Esophagus squamous epithelium (tissue), 5 donors: ENCODE results near the gene PCDHGA7. TPM values are rescaled to one million over a fixed set of nuclear protein-coding genes. Genes with fewer than 3 reads are reported as not detected.
"Not testable (repeated sequence)": the region's sequence is repeated elsewhere in the genome, so short reads cannot be mapped to it uniquely, and the experiment has no call there.

Source experiments
- DNase-seq: peaks from one replicate; lab custom pipeline; 2025; lab: John Stamatoyannopoulos, UW
- H3K27ac ChIP-seq, 4 donors: fragments of 200-600 bp; sonication (generic); one replicate each; pipeline ENCODE4 v1.5.1; 2016 to 2019; ENCODE audit warnings: mild to moderate bottlenecking in 1 of 4
- H3K27me3 ChIP-seq, 4 donors: fragments of 200-600 bp; sonication (generic); 1 replicate in 3 of 4; 2 replicates in 1 of 4; pipeline versions ENCODE4 v1.5.1 to v1.6.0; 2017 to 2021; ENCODE audit warnings: antibody characterized with exemption in 1 of 4
- H3K36me3 ChIP-seq, 3 donors: fragments of 200-600 bp; sonication (generic); one replicate each; pipeline ENCODE4 v1.5.1; 2016 to 2019
- H3K4me1 ChIP-seq, 3 donors: fragments of 200-600 bp; sonication (generic); one replicate each; pipeline ENCODE4 v1.5.1; 2017 to 2019
- H3K4me3 ChIP-seq, 4 donors: fragments of 200-600 bp; sonication (generic); 1 replicate in 3 of 4; 2 replicates in 1 of 4; pipeline ENCODE4 v1.5.1; 2016 to 2019; ENCODE audit warnings: mild to moderate bottlenecking in 2 of 4, moderate library complexity in 1 of 4
- H3K9me3 ChIP-seq, 3 donors: fragments of 200-600 bp; sonication (generic); one replicate each; pipeline ENCODE4 v1.5.1; 2016 to 2019
- CTCF ChIP-seq, 6 experiments: fragments of 450-650 bp in 4 of 6; fragments of 200-600 bp in 2 of 6; sonication (generic) in 2 of 6; IDR thresholded peaks; one replicate each; pipeline ENCODE4 v1.5.1; 2016 to 2019; ENCODE audit warnings: antibody characterized with exemption in 6 of 6, mild to moderate bottlenecking in 4 of 6, moderate library complexity in 4 of 6
- POLR2A ChIP-seq, 4 donors: fragments of 450-650 bp; IDR thresholded peaks; one replicate each; pipeline ENCODE4 v1.6.1; 2017; ENCODE audit warnings: antibody characterized with exemption in 4 of 4, mild to moderate bottlenecking in 4 of 4, moderate library complexity in 3 of 4
- WGBS, 2 donors: methylation state at CpG; one replicate each; pipeline ENCODE4 v1.1.5; 2018; 5-methylcytosine and 5-hydroxymethylcytosine counted together
- intact Hi-C: fragments of 100-400 bp; cut with DNase I; formaldehyde crosslinking; loops from one replicate; pipeline ENCODE4 v1.15.0; 2022
- total RNA-seq, 4 donors: library from RNA; depleted of rRNA; stranded (reverse); fragments of >200 nt; gene quantifications; one replicate each; pipeline ENCODE4 v1.1.0, GENCODE V29; 2016
- donor health status: DM: yes; HTN: yes; CAD: no.

The PCDHGA7 gene
- 1 to 10 TPM in 3 of 4 donors, under 1 TPM in 1; 0.32 to 3.2 (median 2.5) TPM for total RNA-seq

- Histone ChIP-seq H3K27ac (no peak within 1 kb of the TSS), H3K4me3 (peak within 1 kb of the TSS; percentile 7 to 51 (median 28)), H3K9me3 (peaks cover 0 to 92% (median 79%) of the 10 kb centered on the region in 3 donors), H3K36me3 (peaks cover 0 to 4% (median 0%) of the 10 kb centered on the region in 3 donors), H3K4me1 (no peaks in the 10 kb centered on the region), H3K27me3 (peaks cover 0 to 16% (median 0%) of the 10 kb centered on the region in 4 donors)
- no peak for DNase-seq
- TF ChIP-seq POLR2A (IDR thresholded peaks at IDR 0.05): no peak
- TF ChIP-seq CTCF (IDR thresholded peaks at IDR 0.05): peak in 2 of 6 experiments; percentile 11 to 14
- intact Hi-C loops: no loop called here
- WGBS, 2 donors: 23 to 44% methylated on average over 22 to 24 of the region's 37 CpGs
Measured at GRCh38 chr5:141382469-141383294, at the start of gene PCDHGA7. Gene PCDHGA7 (plus strand): TSS chr5:141382742. CDS start chr5:141382900, 158 bp downstream.

- H3K36me3 ChIP-seq: no peaks in the 10 kb centered on the region
- H3K27me3 ChIP-seq: peaks cover 0 to 63% (median 0%) of the 10 kb centered on the region in 4 donors
- peaks cover 0 to 70% (median 47%) of the 10 kb centered on the region in 3 donors for H3K9me3 ChIP-seq
- H3K4me3 ChIP-seq: peak within 1 kb of the TSS in 3 of 4 donors; percentile 22 to 46 (median 34)
- TF ChIP-seq POLR2A (IDR thresholded peaks at IDR 0.05) (no peak), CTCF (IDR thresholded peaks at IDR 0.05) (peak in 4 of 6 experiments; percentile 10 to 40 (median 18))
- intact Hi-C loops: no loop called here
- H3K4me1 ChIP-seq: peaks cover 0 to 7% (median 0%) of the 10 kb centered on the region in 3 donors
- no peak within 1 kb of the TSS for H3K27ac ChIP-seq
- no peak for DNase-seq
- 27 to 28% methylated on average over 18 to 24 of the region's 27 CpGs for WGBS, 2 donors
Measured at GRCh38 chr5:141338538-141339306, 43.8 kb upstream of the PCDHGA7 start, which contains the start of gene PCDHGA2. Gene PCDHGA2 (plus strand): TSS chr5:141338760.

GRCh38 chr5:141340781-141341354 is 41.7 kb upstream of the PCDHGA7 start:
- H3K4me1 ChIP-seq, intact Hi-C loops, H3K27ac ChIP-seq, DNase-seq, H3K4me3 ChIP-seq, H3K36me3 ChIP-seq: not testable (repeated sequence)
- peaks cover 0 to 64% (median 0%) of the 10 kb centered on the region in 4 donors for H3K27me3 ChIP-seq
- WGBS, 2 donors: 85 to 87% methylated on average over 7 to 13 of the region's 45 CpGs
- H3K9me3 ChIP-seq: peaks cover 0 to 79% (median 55%) of the 10 kb centered on the region in 3 donors

- WGBS, 2 donors: 20 to 50% methylated on average over 1 of the region's 1 CpG
- Histone ChIP-seq H3K9me3 (peaks cover 0 to 94% (median 64%) of the 10 kb centered on the region in 3 donors), H3K27me3 (peaks cover 0 to 68% (median 0%) of the 10 kb centered on the region in 4 donors), H3K27ac (no peak overlapping the region), H3K4me1 (peaks cover 0 to 7% (median 0%) of the 10 kb centered on the region in 3 donors), H3K36me3 (no peaks in the 10 kb centered on the region), H3K4me3 (no peak overlapping the region)
- DNase-seq: no peak
- intact Hi-C loops: no loop called here
- TF ChIP-seq CTCF (IDR thresholded peaks at IDR 0.05) (no peak), POLR2A (IDR thresholded peaks at IDR 0.05) (no peak)
Measured at GRCh38 chr5:141342773-141343172, 39.8 kb upstream of the PCDHGA7 start.

- Histone ChIP-seq H3K27me3 (peaks cover 0 to 63% (median 0%) of the 10 kb centered on the region in 4 donors), H3K4me3 (peak within 1 kb of the TSS in 2 of 4 donors; percentile 17 to 31), H3K9me3 (peaks cover 0 to 94% (median 59%) of the 10 kb centered on the region in 3 donors), H3K4me1 (peaks cover 0 to 7% (median 0%) of the 10 kb centered on the region in 3 donors), H3K27ac (no peak within 1 kb of the TSS), H3K36me3 (no peaks in the 10 kb centered on the region)
- intact Hi-C loops: no loop called here
- WGBS, 2 donors: 31 to 33% methylated on average over 9 of the region's 9 CpGs
- no peak for TF ChIP-seq POLR2A (IDR thresholded peaks at IDR 0.05)
- TF ChIP-seq CTCF (IDR thresholded peaks at IDR 0.05): peak in 2 of 6 experiments; percentile 13 to 23
- DNase-seq: no peak
Measured at GRCh38 chr5:141343242-141343952, 39.1 kb upstream of the PCDHGA7 start, which contains the start of gene PCDHGA3. Gene PCDHGA3 (plus strand): TSS chr5:141343829. CDS start chr5:141344034, 205 bp downstream.
